Adrenal gland (tissue), 5 donors: ENCODE data around the gene RNF41.

Experiments used
- POLR2A ChIP-seq, 2 donors: fragments of 450-650 bp; IDR thresholded peaks; one replicate each; pipeline ENCODE4 v1.6.1; 2017; ENCODE audit warnings: antibody characterized with exemption in 2 of 2, mild to moderate bottlenecking in 2 of 2, moderate library complexity in 1 of 2
- TF ChIP-seq, protein P1 (sequence below), 6 experiments: fragments of 450-650 bp in 4 of 6; fragments of 200-600 bp in 2 of 6; sonication (generic) in 1 of 6; IDR thresholded peaks; 1 replicate in 5 of 6; 2 replicates in 1 of 6; pipeline versions ENCODE4 v1.5.1 to v1.8.0; 2016 to 2021; ENCODE audit warnings: antibody characterized with exemption in 6 of 6, mild to moderate bottlenecking in 2 of 6, moderate library complexity in 1 of 6
- donor health status: DM: no; HTN: no; CAD: no.

DNA sequence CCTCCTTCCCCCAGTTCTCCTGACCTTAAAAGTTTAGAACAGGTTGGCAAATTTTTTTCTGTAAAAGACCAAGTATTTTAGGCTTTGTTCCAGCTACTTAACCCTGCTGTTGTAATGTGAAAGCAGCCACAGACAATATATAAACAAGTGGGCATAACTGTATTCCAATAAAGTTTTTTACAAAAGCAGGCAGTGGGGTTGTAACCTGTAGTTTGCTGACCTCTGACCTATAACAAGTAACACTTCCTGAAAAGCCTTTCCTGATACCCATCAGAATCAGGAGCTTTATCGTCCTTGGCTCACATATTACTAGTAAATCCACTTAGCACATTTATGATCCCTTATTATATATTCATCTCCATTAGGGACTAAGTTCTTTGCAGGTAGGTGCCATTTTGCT is 19.4 kb downstream of the RNF41 start:
- TF ChIP-seq, protein P1, sequence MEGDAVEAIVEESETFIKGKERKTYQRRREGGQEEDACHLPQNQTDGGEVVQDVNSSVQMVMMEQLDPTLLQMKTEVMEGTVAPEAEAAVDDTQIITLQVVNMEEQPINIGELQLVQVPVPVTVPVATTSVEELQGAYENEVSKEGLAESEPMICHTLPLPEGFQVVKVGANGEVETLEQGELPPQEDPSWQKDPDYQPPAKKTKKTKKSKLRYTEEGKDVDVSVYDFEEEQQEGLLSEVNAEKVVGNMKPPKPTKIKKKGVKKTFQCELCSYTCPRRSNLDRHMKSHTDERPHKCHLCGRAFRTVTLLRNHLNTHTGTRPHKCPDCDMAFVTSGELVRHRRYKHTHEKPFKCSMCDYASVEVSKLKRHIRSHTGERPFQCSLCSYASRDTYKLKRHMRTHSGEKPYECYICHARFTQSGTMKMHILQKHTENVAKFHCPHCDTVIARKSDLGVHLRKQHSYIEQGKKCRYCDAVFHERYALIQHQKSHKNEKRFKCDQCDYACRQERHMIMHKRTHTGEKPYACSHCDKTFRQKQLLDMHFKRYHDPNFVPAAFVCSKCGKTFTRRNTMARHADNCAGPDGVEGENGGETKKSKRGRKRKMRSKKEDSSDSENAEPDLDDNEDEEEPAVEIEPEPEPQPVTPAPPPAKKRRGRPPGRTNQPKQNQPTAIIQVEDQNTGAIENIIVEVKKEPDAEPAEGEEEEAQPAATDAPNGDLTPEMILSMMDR (IDR thresholded peaks at IDR 0.05): no peak
- no peak for TF ChIP-seq POLR2A (IDR thresholded peaks at IDR 0.05)
